Kidney tubule cell (primary cell): Measurements from ENCODE around the gene PDSS2.
"Not testable (repeated sequence)": the region's sequence is repeated elsewhere in the genome, so short reads cannot be mapped to it uniquely, and the experiment has no call there.

ENCODE experiments used
- DNase-seq: peaks from one replicate; pipeline ENCODE4 v3.0.0-alpha.2; 2018; ENCODE audit warnings: low spot score

PDSS2 gene

GRCh38 chr6:107118540-107118939 is 340.8 kb downstream of the PDSS2 start:
- DNase-seq, result not testable (repeated sequence)

GRCh38 chr6:107116931-107117330 is 342.4 kb downstream of the PDSS2 start:
- no peak for DNase-seq

GRCh38 chr6:107116328-107116892 is 343.0 kb downstream of the PDSS2 start:
- DNase-seq, result peak; percentile 44

- peak; percentile 55 for DNase-seq
These were observed 343.6 kb downstream of the PDSS2 start for GRCh38 chr6:107115695-107116327.

GRCh38 chr6:107114926-107115694 is 344.3 kb downstream of the PDSS2 start, which contains the start of gene BEND3:
BEND3 (minus strand) TSS chr6:107115515; CDS start chr6:107099285, 16,230 bp downstream.
- peak; percentile 36 for DNase-seq

GRCh38 chr6:107114213-107114925 is 345.0 kb downstream of the PDSS2 start:
- DNase-seq, result peak; percentile 88

GRCh38 chr6:107110200-107110599 is 349.2 kb downstream of the PDSS2 start:
- DNase-seq, result no peak

GRCh38 chr6:107108201-107108890 is 351.0 kb downstream of the PDSS2 start:
- DNase-seq, result peak; percentile 92

- DNase-seq, result no peak
These were observed 351.6 kb downstream of the PDSS2 start for GRCh38 chr6:107107791-107108190.

GRCh38 chr6:107106165-107106564 is 353.2 kb downstream of the PDSS2 start:
- no peak for DNase-seq

- no peak for DNase-seq
These were observed 353.8 kb downstream of the PDSS2 start for GRCh38 chr6:107105511-107106116.

- peak; percentile 54 for DNase-seq
These were observed 356.3 kb downstream of the PDSS2 start for GRCh38 chr6:107103082-107103481.
